Tibial artery (tissue), 4 donors: ENCODE measurements around the gene MYO5B.

Experiments used
- DNase-seq, 2 donors: peaks; one replicate each; pipeline ENCODE4 v3.0.0-alpha.2; 2019
- H3K27ac ChIP-seq, 2 donors: fragments of 200-600 bp; sonication (generic) in 1 of 2; 1 replicate in 1 of 2; 2 replicates in 1 of 2; pipeline ENCODE4 v1.5.1; 2018 to 2019; ENCODE audit warnings: mild to moderate bottlenecking in 1 of 2
- H3K27me3 ChIP-seq, 2 donors: fragments of 200-600 bp; sonication (generic) in 1 of 2; one replicate each; pipeline versions ENCODE4 v1.5.1 to v1.6.0; 2016 to 2019
- H3K36me3 ChIP-seq, 3 donors: fragments of 200-600 bp; sonication (generic) in 2 of 3; one replicate each; pipeline ENCODE4 v1.5.1; 2016 to 2019; ENCODE audit warnings: mild to moderate bottlenecking in 2 of 3
- H3K4me1 ChIP-seq, 4 donors: fragments of 200-600 bp; sonication (generic) in 2 of 4; 1 replicate in 3 of 4; 2 replicates in 1 of 4; pipeline ENCODE4 v1.5.1; 2016 to 2019
- H3K4me3 ChIP-seq, 2 donors: fragments of 200-600 bp; sonication (generic) in 1 of 2; 1 replicate in 1 of 2; 2 replicates in 1 of 2; pipeline ENCODE4 v1.5.1; 2018 to 2019; ENCODE audit warnings: mild to moderate bottlenecking in 2 of 2
- H3K9me3 ChIP-seq, 3 donors: fragments of 200-600 bp; sonication (generic) in 1 of 3; one replicate each; pipeline ENCODE4 v1.5.1; 2016 to 2019
- CTCF ChIP-seq, 2 experiments: fragments of 200-600 bp in 1 of 2; fragments of 450-650 bp in 1 of 2; IDR thresholded peaks; one replicate each; pipeline ENCODE4 v1.5.1; 2017 to 2019; ENCODE audit warnings: antibody characterized with exemption in 2 of 2, mild to moderate bottlenecking in 1 of 2, moderate library complexity in 1 of 2
- intact Hi-C: fragments of 100-400 bp; cut with DNase I; formaldehyde crosslinking; loops from one replicate; pipeline ENCODE4 v1.15.0; 2023; ENCODE audit warnings: low total_unique reads

The MYO5B gene

GRCh38 chr18:50166901-50167300 lies 28.0 kb downstream of the MYO5B start:
- no peak overlapping the region for H3K27ac ChIP-seq
- H3K27me3 ChIP-seq: no peaks in the 10 kb centered on the region
- no peak overlapping the region for H3K4me3 ChIP-seq
- peaks cover 0 to 4% (median 0%) of the 10 kb centered on the region in 4 donors for H3K4me1 ChIP-seq
- no peaks in the 10 kb centered on the region for H3K9me3 ChIP-seq
- DNase-seq: no peak
- H3K36me3 ChIP-seq: no peaks in the 10 kb centered on the region
- no peak for TF ChIP-seq CTCF (IDR thresholded peaks at IDR 0.05)
- intact Hi-C loops: no loop called here

GRCh38 chr18:50163505-50163904 lies 31.4 kb downstream of the MYO5B start:
- H3K4me3 ChIP-seq: no peak overlapping the region
- H3K4me1 ChIP-seq: peaks cover 0 to 8% (median 0%) of the 10 kb centered on the region in 4 donors
- H3K27ac ChIP-seq: no peak overlapping the region
- no peak for DNase-seq
- H3K36me3 ChIP-seq: no peaks in the 10 kb centered on the region
- no peaks in the 10 kb centered on the region for H3K9me3 ChIP-seq
- no peak for TF ChIP-seq CTCF (IDR thresholded peaks at IDR 0.05)
- no peaks in the 10 kb centered on the region for H3K27me3 ChIP-seq
- intact Hi-C loops: no loop called here

GRCh38 chr18:50162486-50163304 lies 32.3 kb downstream of the MYO5B start:
- H3K27me3 ChIP-seq: no peaks in the 10 kb centered on the region
- no peaks in the 10 kb centered on the region for H3K36me3 ChIP-seq
- peaks cover 0 to 8% (median 0%) of the 10 kb centered on the region in 4 donors for H3K4me1 ChIP-seq
- no peaks in the 10 kb centered on the region for H3K9me3 ChIP-seq
- intact Hi-C loops: no loop called here
- no peak for TF ChIP-seq CTCF (IDR thresholded peaks at IDR 0.05)
- no peak overlapping the region for H3K27ac ChIP-seq
- DNase-seq: no peak
- H3K4me3 ChIP-seq: no peak overlapping the region

GRCh38 chr18:50161597-50162205 lies 33.2 kb downstream of the MYO5B start:
- intact Hi-C loops: no loop called here
- DNase-seq: no peak
- Histone ChIP-seq H3K4me1 (peaks cover 0 to 8% (median 0%) of the 10 kb centered on the region in 4 donors), H3K27me3 (no peaks in the 10 kb centered on the region), H3K4me3 (no peak overlapping the region), H3K9me3 (no peaks in the 10 kb centered on the region), H3K27ac (no peak overlapping the region), H3K36me3 (no peaks in the 10 kb centered on the region)
- TF ChIP-seq CTCF (IDR thresholded peaks at IDR 0.05): no peak

- peaks cover 0 to 8% (median 0%) of the 10 kb centered on the region in 4 donors for H3K4me1 ChIP-seq
- no peaks in the 10 kb centered on the region for H3K9me3 ChIP-seq
- H3K36me3 ChIP-seq: no peaks in the 10 kb centered on the region
- H3K4me3 ChIP-seq: no peak overlapping the region
- DNase-seq: no peak
- H3K27ac ChIP-seq: no peak overlapping the region
- no peak for TF ChIP-seq CTCF (IDR thresholded peaks at IDR 0.05)
- no peaks in the 10 kb centered on the region for H3K27me3 ChIP-seq
- intact Hi-C loops: no loop called here
Measured at GRCh38 chr18:50159654-50160046, 35.3 kb downstream of the MYO5B start.
